PC-3 (cell line): Measurements from ENCODE around the gene RAB3GAP2.

Experiments
- EZH2phosphoT487 ChIP-seq: fragments of 300-600 bp; sonication (generic); IDR thresholded peaks from 2 replicates; pipeline ENCODE4 v1.6.1; 2018; ENCODE audit warnings: mild to moderate bottlenecking, antibody characterized with exemption, low read length, borderline replicate concordance
- TF ChIP-seq, protein P1 (sequence below): fragments of 300-600 bp; sonication (generic); conservative IDR thresholded peaks from 2 replicates; pipeline ENCODE4 v1.5.1; 2017; ENCODE audit warnings: antibody characterized with exemption, low read depth, mild to moderate bottlenecking, low read length

- TF ChIP-seq, protein P1, sequence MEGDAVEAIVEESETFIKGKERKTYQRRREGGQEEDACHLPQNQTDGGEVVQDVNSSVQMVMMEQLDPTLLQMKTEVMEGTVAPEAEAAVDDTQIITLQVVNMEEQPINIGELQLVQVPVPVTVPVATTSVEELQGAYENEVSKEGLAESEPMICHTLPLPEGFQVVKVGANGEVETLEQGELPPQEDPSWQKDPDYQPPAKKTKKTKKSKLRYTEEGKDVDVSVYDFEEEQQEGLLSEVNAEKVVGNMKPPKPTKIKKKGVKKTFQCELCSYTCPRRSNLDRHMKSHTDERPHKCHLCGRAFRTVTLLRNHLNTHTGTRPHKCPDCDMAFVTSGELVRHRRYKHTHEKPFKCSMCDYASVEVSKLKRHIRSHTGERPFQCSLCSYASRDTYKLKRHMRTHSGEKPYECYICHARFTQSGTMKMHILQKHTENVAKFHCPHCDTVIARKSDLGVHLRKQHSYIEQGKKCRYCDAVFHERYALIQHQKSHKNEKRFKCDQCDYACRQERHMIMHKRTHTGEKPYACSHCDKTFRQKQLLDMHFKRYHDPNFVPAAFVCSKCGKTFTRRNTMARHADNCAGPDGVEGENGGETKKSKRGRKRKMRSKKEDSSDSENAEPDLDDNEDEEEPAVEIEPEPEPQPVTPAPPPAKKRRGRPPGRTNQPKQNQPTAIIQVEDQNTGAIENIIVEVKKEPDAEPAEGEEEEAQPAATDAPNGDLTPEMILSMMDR: no peak
- TF ChIP-seq EZH2phosphoT487: no peak
Measured at GRCh38 chr1:220135755-220136154, 136.5 kb downstream of the RAB3GAP2 start.
